HepG2 (cell line): ENCODE measurements around the gene DPEP1. TPM values are rescaled to one million over a fixed set of nuclear protein-coding genes. Genes with fewer than 3 reads are reported as not detected.

Source experiments
- AGO1 ChIP-seq: fragments of 200-400 bp; formaldehyde crosslinking; IDR thresholded peaks from 2 replicates; pipeline ENCODE4 v1.6.1; 2017; ENCODE audit warnings: mild to moderate bottlenecking, low read depth, low read length, moderate library complexity; ENCODE audit not compliant: poor library complexity, severe bottlenecking
- ARNT2 ChIP-seq: sonication (generic); formaldehyde crosslinking; IDR thresholded peaks from 2 replicates; pipeline ENCODE4 v1.8.0; 2022; ENCODE audit warnings: mild to moderate bottlenecking, low read depth, missing genetic modification reagents, moderate library complexity
- GABPB1 ChIP-seq: IDR thresholded peaks from 2 replicates; pipeline ENCODE4 v1.6.1; 2016; ENCODE audit warnings: mild to moderate bottlenecking, missing genetic modification reagents, moderate library complexity, missing compliant biosample characterization
- ISL2 ChIP-seq: sonication (generic); formaldehyde crosslinking; IDR thresholded peaks from 2 replicates; pipeline ENCODE4 v1.5.0; 2020; ENCODE audit warnings: missing genetic modification reagents
- MED8 ChIP-seq: sonication (generic); formaldehyde crosslinking; IDR thresholded peaks from 2 replicates; pipeline ENCODE4 v1.8.1; 2023; ENCODE audit warnings: mild to moderate bottlenecking, missing genetic modification reagents; ENCODE audit not compliant: insufficient replicate concordance
- MTERF4 ChIP-seq: sonication (generic); formaldehyde crosslinking; IDR thresholded peaks from 2 replicates; pipeline ENCODE4 v1.8.0; 2023; ENCODE audit warnings: mild to moderate bottlenecking, missing genetic modification reagents
- MZF1 ChIP-seq: sonication (generic); formaldehyde crosslinking; IDR thresholded peaks from 2 replicates; pipeline ENCODE4 v1.8.1; 2023; ENCODE audit warnings: mild to moderate bottlenecking, missing genetic modification reagents, borderline replicate concordance
- NR2F1 ChIP-seq, 2 experiments: fragments of 450-650 bp in 1 of 2; formaldehyde crosslinking in 1 of 2; IDR thresholded peaks; 2 replicates each; pipeline versions ENCODE4 v1.5.0 to v1.6.1; 2016 to 2020; ENCODE audit warnings: mild to moderate bottlenecking in 1 of 2, missing compliant biosample characterization in 1 of 2, missing genetic modification reagents in 1 of 2, moderate library complexity in 1 of 2
- PREB ChIP-seq: sonication (generic); formaldehyde crosslinking; IDR thresholded peaks from 2 replicates; pipeline ENCODE4 v1.4.0; 2020; ENCODE audit warnings: missing genetic modification reagents
- REPIN1 ChIP-seq: sonication (generic); formaldehyde crosslinking; IDR thresholded peaks from 2 replicates; pipeline ENCODE4 v1.8.0; 2022; ENCODE audit warnings: missing genetic modification reagents, low read depth, mild to moderate bottlenecking, borderline replicate concordance
- RNF2 ChIP-seq: fragments of 450-650 bp; conservative IDR thresholded peaks from 2 replicates; pipeline ENCODE4 v1.6.1; 2016; ENCODE audit warnings: low read depth
- SATB2 ChIP-seq: sonication (generic); formaldehyde crosslinking; IDR thresholded peaks from 2 replicates; pipeline ENCODE4 v1.5.0; 2020; ENCODE audit warnings: missing genetic modification reagents
- SMC3 ChIP-seq: IDR thresholded peaks from 2 replicates; pipeline ENCODE4 v1.6.1; 2011; ENCODE audit warnings: low read length, improper control_type of control experiment
- SP1 ChIP-seq, 2 experiments: fragments of 450-650 bp in 1 of 2; sonication (generic) in 1 of 2; formaldehyde crosslinking in 1 of 2; IDR thresholded peaks; 2 replicates each; pipeline versions ENCODE4 v1.4.0 to v1.6.1; 2016 to 2020; ENCODE audit warnings: missing genetic modification reagents in 1 of 2
- TRAFD1 ChIP-seq: sonication (generic); formaldehyde crosslinking; IDR thresholded peaks from 2 replicates; pipeline ENCODE4 v1.5.1; 2020; ENCODE audit warnings: missing genetic modification reagents, mild to moderate bottlenecking, borderline replicate concordance
- YEATS2 ChIP-seq: sonication (generic); formaldehyde crosslinking; IDR thresholded peaks from 2 replicates; pipeline ENCODE4 v1.4.0; 2020; ENCODE audit warnings: missing genetic modification reagents, borderline replicate concordance
- ZKSCAN8 ChIP-seq: IDR thresholded peaks from 2 replicates; pipeline ENCODE4 v1.6.1; 2016; ENCODE audit warnings: borderline replicate concordance, missing genetic modification reagents, missing compliant biosample characterization
- ZNF460 ChIP-seq: sonication (generic); formaldehyde crosslinking; IDR thresholded peaks from 2 replicates; pipeline ENCODE4 v1.5.1; 2020; ENCODE audit warnings: missing genetic modification reagents, mild to moderate bottlenecking, borderline replicate concordance
- ZNF616 ChIP-seq: sonication (generic); formaldehyde crosslinking; IDR thresholded peaks from 2 replicates; pipeline ENCODE4 v1.5.0; 2020; ENCODE audit warnings: low read depth, mild to moderate bottlenecking, missing genetic modification reagents
- ZNF773 ChIP-seq: sonication (generic); formaldehyde crosslinking; IDR thresholded peaks from 2 replicates; pipeline ENCODE4 v1.4.0; 2020; ENCODE audit warnings: missing genetic modification reagents, borderline replicate concordance
- ZXDC ChIP-seq: sonication (generic); formaldehyde crosslinking; IDR thresholded peaks from 2 replicates; pipeline ENCODE4 v1.5.0; 2020; ENCODE audit warnings: mild to moderate bottlenecking, missing genetic modification reagents
- polyA plus RNA-seq, 8 experiments: library from polyadenylated mRNA; depleted of rRNA in 3 of 8; stranded (reverse) in 7 of 8; unstranded in 1 of 8; fragments of >200 nt; fragmentation: Illumina TruSeq in 4 of 8; extraction: Trizol in 4 of 8; gene quantifications; 2 replicates each; pipeline versions ENCODE4 v1.2.1 to v1.2.3, GENCODE V29; 2011 to 2016; ENCODE audit warnings: low read depth in 4 of 8, missing spikeins in 1 of 8, mixed read lengths in 1 of 8; ENCODE audit not compliant: insufficient read depth in 1 of 8
- total RNA-seq, 5 experiments: library from RNA; depleted of rRNA; stranded (reverse); fragments of >200 nt; fragmentation: Illumina TruSeq; extraction: Trizol; gene quantifications; 2 replicates each; pipeline ENCODE4 v1.2.3, GENCODE V29; 2016; ENCODE audit warnings: low read depth in 1 of 5

The DPEP1 gene
- total and polyA plus RNA-seq, 2 of the 13 experiments (the other 11 are each of a cell fraction or from before 2014, with no cell fraction given): 37.6 to 52.2 TPM

- TF ChIP-seq NR2F1 (CRISPR knock-in tag; IDR thresholded peaks at IDR 0.05): peak; percentile 20 to 50; a peak in 1 of 4 replicates
- TF ChIP-seq MTERF4: peak; percentile 95; the same call in 1 of the 2 replicates
- peak; percentile 81; the same call in 1 of the 2 replicates for TF ChIP-seq ZNF460
- no peak for TF ChIP-seq SP1 (IDR thresholded peaks at IDR 0.05)
- peak; percentile 70 for TF ChIP-seq SP1 (CRISPR knock-in tag; IDR thresholded peaks at IDR 0.05)
- peak; percentile 96 for TF ChIP-seq SATB2 (CRISPR knock-in tag)
- TF ChIP-seq TRAFD1 (CRISPR knock-in tag): peak; percentile 100
- TF ChIP-seq ZXDC: peak; percentile 92
- peak; percentile 75 for TF ChIP-seq GABPB1 (CRISPR knock-in tag)
- peak; percentile 88 for TF ChIP-seq MED8
- peak; percentile 93; the same call in 1 of the 2 replicates for TF ChIP-seq RNF2
- TF ChIP-seq ZNF773 (CRISPR knock-in tag): peak; percentile 91; the same call in 1 of the 2 replicates
- peak; percentile 97; the same call in 1 of the 2 replicates for TF ChIP-seq MZF1 (CRISPR knock-in tag)
- no peak; the same call in 1 of the 2 replicates for TF ChIP-seq ZKSCAN8 (CRISPR knock-in tag)
- TF ChIP-seq PREB (CRISPR knock-in tag): peak; percentile 65; the same call in 1 of the 2 replicates
- peak; percentile 93 for TF ChIP-seq ARNT2 (CRISPR knock-in tag)
- peak; percentile 97 for TF ChIP-seq ZNF616
- peak; percentile 100 for TF ChIP-seq REPIN1 (CRISPR knock-in tag)
- no peak for TF ChIP-seq AGO1
- TF ChIP-seq YEATS2 (CRISPR knock-in tag): peak; percentile 87; the same call in 1 of the 2 replicates
- TF ChIP-seq ISL2: peak; percentile 95
- no peak; the same call in none of the 2 replicates for TF ChIP-seq SMC3
Measured at GRCh38 chr16:89687092-89687940, 73.9 kb downstream of the DPEP1 start (continued).
